ENCODE results near the gene CIROP. TPM values are rescaled to one million over a fixed set of nuclear protein-coding genes. Genes with fewer than 3 reads are reported as not detected.

The CIROP gene
- total and polyA plus RNA-seq, 9 of the 15 experiments (the other 6 are each of a cell fraction or from before 2014, with no cell fraction given) = not detected

GRCh38 chr14:23056956-23057756, 47.6 kb downstream of the CIROP start, which contains the start of gene CDH24 (continued):
- TF ChIP-seq MAFF (IDR thresholded peaks at IDR 0.05; ENCODE audit: low read length) (no peak), MCM5 (IDR thresholded peaks at IDR 0.05; ENCODE audit: low read depth) (no peak), HMGXB4 (CRISPR knock-in tag; IDR thresholded peaks at IDR 0.05) (no peak), PREB (CRISPR knock-in tag; IDR thresholded peaks at IDR 0.05) (no peak), ZNF764 (CRISPR knock-in tag; IDR thresholded peaks at IDR 0.05; ENCODE audit: low read depth) (no peak), DEAF1 (CRISPR knock-in tag; IDR thresholded peaks at IDR 0.05) (no peak), SRSF7 (optimal IDR thresholded peaks at IDR 0.05; ENCODE audit: low read depth, low read length) (no peak), NFATC3 (IDR thresholded peaks at IDR 0.05) (0 out of 2 replicates have a peak, but pooled peaks have one; percentile 53), BDP1 (IDR thresholded peaks at IDR 0.05; ENCODE audit: insufficient read depth, insufficient read length) (no peak), EGR1 (conservative IDR thresholded peaks at IDR 0.05) (peak; percentile 48; the same call in 1 of the 2 replicates), ZNF398 (CRISPR knock-in tag; IDR thresholded peaks at IDR 0.05) (no peak), POLR2H (tag; IDR thresholded peaks at IDR 0.05; ENCODE audit: low read depth) (no peak), ZNF146 (CRISPR knock-in tag; IDR thresholded peaks at IDR 0.05; ENCODE audit: unreplicated experiment) (no peak), ARID3B (CRISPR knock-in tag; IDR thresholded peaks at IDR 0.05; ENCODE audit: borderline replicate concordance) (no peak), CREM (IDR thresholded peaks at IDR 0.05; ENCODE audit: low read depth) (no peak), MNT (conservative IDR thresholded peaks at IDR 0.05) (no peak)

All from K562 (cell line).